ENCODE data around the gene PLAAT4. TPM values are rescaled to one million over a fixed set of nuclear protein-coding genes. Genes with fewer than 3 reads are reported as not detected.

PLAAT4 gene
- total and polyA plus RNA-seq, 2 of the 8 experiments (the other 6 are each of a cell fraction or from before 2014, with no cell fraction given): 2.8 to 4.1 TPM

GRCh38 chr11:63556404-63557013 lies 19.9 kb downstream of the PLAAT4 start (continued):
- TF ChIP-seq CHD7 (IDR thresholded peaks at IDR 0.05; ENCODE audit: insufficient replicate concordance, low read length) (no peak), EZH2 (IDR thresholded peaks at IDR 0.05; ENCODE audit: low read depth, low read length, severe bottlenecking) (no peak), KDM4A (IDR thresholded peaks at IDR 0.05; ENCODE audit: low read depth, low read length, severe bottlenecking) (no peak), RFX5 (IDR thresholded peaks at IDR 0.05; ENCODE audit: borderline replicate concordance, low read depth, low read length) (no peak), TAF7 (optimal IDR thresholded peaks at IDR 0.05; ENCODE audit: borderline replicate concordance, low read depth, low read length) (no peak), YY1 (IDR thresholded peaks at IDR 0.05; ENCODE audit: low read depth, low read length) (no peak), GTF2F1 (IDR thresholded peaks at IDR 0.05; ENCODE audit: borderline replicate concordance, low read depth, low read length) (no peak), HDAC6 (IDR thresholded peaks at IDR 0.05; ENCODE audit: low read depth, low read length) (no peak), NRF1 (IDR thresholded peaks at IDR 0.05; ENCODE audit: low read depth, low read length) (no peak), SP2 (IDR thresholded peaks at IDR 0.05; ENCODE audit: low read length) (no peak), BCL11A (IDR thresholded peaks at IDR 0.05; ENCODE audit: low read depth in 2 of 2, low read length in 2 of 2) (no peak), TCF12 (IDR thresholded peaks at IDR 0.05; ENCODE audit: low read depth, low read length) (no peak)

All from H1 (cell line).